MM.1S (cell line): ENCODE measurements around the gene CCDC178.

Source experiments
- DNase-seq: peaks from one replicate; pipeline ENCODE4 v3.0.0-alpha.2; 2015
- H2AFZ ChIP-seq: fragments of 300-600 bp; sonication (generic); 2 replicates; pipeline ENCODE4 v1.6.0; 2016; ENCODE audit warnings: antibody characterized with exemption, low read length
- H3F3A ChIP-seq: fragments of 300-600 bp; sonication (generic); 2 replicates; pipeline ENCODE4 v1.6.1; 2016; ENCODE audit warnings: mild to moderate bottlenecking, antibody characterized with exemption, low read length, moderate library complexity, mixed read lengths; ENCODE audit not compliant: insufficient read depth
- H3K27ac ChIP-seq: fragments of 300-600 bp; sonication (generic); 2 replicates; pipeline ENCODE4 v1.5.1; 2016; ENCODE audit warnings: mild to moderate bottlenecking, low read length
- H3K27me3 ChIP-seq: fragments of 300-600 bp; sonication (generic); replicated peaks from 2 replicates; pipeline ENCODE4 v1.6.0; 2016; ENCODE audit warnings: low read length; ENCODE audit not compliant: insufficient read depth
- H3K36me3 ChIP-seq: fragments of 300-600 bp; sonication (generic); replicated peaks from 2 replicates; pipeline ENCODE4 v1.6.1; 2016; ENCODE audit warnings: mild to moderate bottlenecking, low read length, mixed read lengths; ENCODE audit not compliant: insufficient read depth
- H3K4me1 ChIP-seq: fragments of 300-600 bp; sonication (generic); 2 replicates; pipeline ENCODE4 v1.6.1; 2016; ENCODE audit warnings: low read length, mixed read lengths
- H3K4me2 ChIP-seq: fragments of 300-600 bp; sonication (generic); 2 replicates; pipeline ENCODE4 v1.6.0; 2016; ENCODE audit warnings: low read depth, low read length
- H3K4me3 ChIP-seq: fragments of 300-600 bp; sonication (generic); 2 replicates; pipeline ENCODE4 v1.5.1; 2016; ENCODE audit warnings: low read length, mixed read lengths
- H3K79me2 ChIP-seq: fragments of 300-600 bp; sonication (generic); 2 replicates; pipeline ENCODE4 v1.6.1; 2016; ENCODE audit warnings: mixed run types, low read length, mixed read lengths
- H3K9ac ChIP-seq: fragments of 300-600 bp; sonication (generic); 2 replicates; pipeline ENCODE4 v1.6.1; 2016; ENCODE audit warnings: low read length, mixed read lengths
- H3K9me2 ChIP-seq: fragments of 300-600 bp; sonication (generic); replicated peaks from 2 replicates; pipeline ENCODE4 v1.6.1; 2016; ENCODE audit warnings: mild to moderate bottlenecking, low read length, mixed read lengths; ENCODE audit not compliant: insufficient read depth
- H3K9me3 ChIP-seq: fragments of 300-600 bp; sonication (generic); replicated peaks from 2 replicates; pipeline ENCODE4 v1.6.1; 2016; ENCODE audit warnings: mild to moderate bottlenecking, low read length, mixed read lengths; ENCODE audit not compliant: insufficient read depth
- H4K20me1 ChIP-seq: fragments of 300-600 bp; sonication (generic); 2 replicates; pipeline ENCODE4 v1.6.1; 2016; ENCODE audit warnings: mild to moderate bottlenecking, low read length, moderate library complexity, mixed read lengths; ENCODE audit not compliant: insufficient read depth
- EZH2 ChIP-seq: fragments of 300-600 bp; sonication (generic); optimal IDR thresholded peaks from 2 replicates; pipeline ENCODE3; 2017; ENCODE audit warnings: low read depth, mild to moderate bottlenecking, antibody characterized with exemption, low read length, mixed read lengths
- EZH2phosphoT487 ChIP-seq: fragments of 300-600 bp; sonication (generic); IDR thresholded peaks from 2 replicates; pipeline ENCODE4 v1.6.1; 2018; ENCODE audit warnings: antibody characterized with exemption, low read length
- TF ChIP-seq, protein P1 (sequence below): fragments of 300-600 bp; sonication (generic); IDR thresholded peaks from 2 replicates; pipeline ENCODE4 v1.5.1; 2016; ENCODE audit warnings: antibody characterized with exemption, low read length, mixed read lengths

The CCDC178 gene

DNA sequence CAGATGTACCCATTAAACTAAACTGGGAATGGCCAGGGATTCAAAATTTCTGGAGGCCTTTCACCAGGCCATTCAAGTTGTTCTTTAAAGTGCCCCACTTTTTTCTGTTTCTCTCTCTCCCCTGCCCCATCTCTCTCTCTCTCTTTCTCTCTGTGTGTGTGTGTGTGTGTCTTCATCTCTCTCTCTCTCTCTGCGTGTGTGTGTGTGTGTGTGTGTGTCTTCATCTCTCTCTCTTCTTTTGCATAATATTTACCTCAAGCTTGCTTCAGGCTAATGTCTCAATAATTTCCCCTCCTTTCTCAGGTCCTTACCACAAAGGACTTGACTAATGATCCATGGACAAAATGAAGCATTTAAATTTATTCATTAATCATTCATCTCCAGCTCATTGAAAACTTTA lies 503.5 kb downstream of the CCDC178 start:
- Histone ChIP-seq H3K27ac (no peak overlapping the region), H3K27me3 (no peaks in the 10 kb centered on the region), H3K9me3 (no peaks in the 10 kb centered on the region), H3K4me2 (no peak overlapping the region), H3K36me3 (no peaks in the 10 kb centered on the region), H4K20me1 (no peaks in the 10 kb centered on the region), H3K4me3 (no peak overlapping the region), H3K9me2 (no peaks in the 10 kb centered on the region), H2AFZ (no peak overlapping the region), H3K9ac (no peak overlapping the region), H3K4me1 (no peaks in the 10 kb centered on the region), H3F3A (no peaks in the 10 kb centered on the region), H3K79me2 (no peaks in the 10 kb centered on the region)
- no peak for DNase-seq
- TF ChIP-seq EZH2phosphoT487 (no peak), EZH2 (no peak)
- TF ChIP-seq, protein P1, sequence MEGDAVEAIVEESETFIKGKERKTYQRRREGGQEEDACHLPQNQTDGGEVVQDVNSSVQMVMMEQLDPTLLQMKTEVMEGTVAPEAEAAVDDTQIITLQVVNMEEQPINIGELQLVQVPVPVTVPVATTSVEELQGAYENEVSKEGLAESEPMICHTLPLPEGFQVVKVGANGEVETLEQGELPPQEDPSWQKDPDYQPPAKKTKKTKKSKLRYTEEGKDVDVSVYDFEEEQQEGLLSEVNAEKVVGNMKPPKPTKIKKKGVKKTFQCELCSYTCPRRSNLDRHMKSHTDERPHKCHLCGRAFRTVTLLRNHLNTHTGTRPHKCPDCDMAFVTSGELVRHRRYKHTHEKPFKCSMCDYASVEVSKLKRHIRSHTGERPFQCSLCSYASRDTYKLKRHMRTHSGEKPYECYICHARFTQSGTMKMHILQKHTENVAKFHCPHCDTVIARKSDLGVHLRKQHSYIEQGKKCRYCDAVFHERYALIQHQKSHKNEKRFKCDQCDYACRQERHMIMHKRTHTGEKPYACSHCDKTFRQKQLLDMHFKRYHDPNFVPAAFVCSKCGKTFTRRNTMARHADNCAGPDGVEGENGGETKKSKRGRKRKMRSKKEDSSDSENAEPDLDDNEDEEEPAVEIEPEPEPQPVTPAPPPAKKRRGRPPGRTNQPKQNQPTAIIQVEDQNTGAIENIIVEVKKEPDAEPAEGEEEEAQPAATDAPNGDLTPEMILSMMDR, result no peak

DNA sequence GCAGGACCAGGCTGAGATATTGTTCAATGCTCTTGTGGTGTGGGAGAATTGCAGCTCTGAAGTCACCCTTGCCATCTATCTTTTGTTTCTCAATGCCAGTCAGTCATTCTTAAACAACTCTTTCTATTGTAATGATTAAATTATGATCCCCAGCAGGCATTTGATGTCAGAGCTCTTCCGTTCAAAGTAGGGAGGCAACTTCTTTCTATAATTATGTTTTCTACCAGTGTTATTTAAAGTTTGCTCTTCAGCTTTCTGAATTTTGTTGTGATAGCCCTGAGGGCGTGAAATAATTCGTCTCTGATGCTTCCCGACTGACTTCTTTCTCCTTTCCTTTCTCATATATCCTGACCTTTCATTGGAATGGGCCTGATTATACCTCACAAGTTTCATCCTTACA lies 506.3 kb downstream of the CCDC178 start:
- no peaks in the 10 kb centered on the region for H3K4me1 ChIP-seq
- no peaks in the 10 kb centered on the region for H3K36me3 ChIP-seq
- no peak overlapping the region for H3K9ac ChIP-seq
- no peaks in the 10 kb centered on the region for H3F3A ChIP-seq
- no peak for DNase-seq
- no peaks in the 10 kb centered on the region for H3K9me3 ChIP-seq
- no peaks in the 10 kb centered on the region for H4K20me1 ChIP-seq
- H3K79me2 ChIP-seq, result no peaks in the 10 kb centered on the region
- no peak overlapping the region for H3K4me3 ChIP-seq
- TF ChIP-seq EZH2phosphoT487 (no peak), EZH2 (no peak)
- TF ChIP-seq, protein P1, result no peak
- no peak overlapping the region for H3K27ac ChIP-seq
- H3K9me2 ChIP-seq, result no peaks in the 10 kb centered on the region
- no peaks in the 10 kb centered on the region for H3K27me3 ChIP-seq
- no peak overlapping the region for H3K4me2 ChIP-seq
- no peak overlapping the region for H2AFZ ChIP-seq

DNA sequence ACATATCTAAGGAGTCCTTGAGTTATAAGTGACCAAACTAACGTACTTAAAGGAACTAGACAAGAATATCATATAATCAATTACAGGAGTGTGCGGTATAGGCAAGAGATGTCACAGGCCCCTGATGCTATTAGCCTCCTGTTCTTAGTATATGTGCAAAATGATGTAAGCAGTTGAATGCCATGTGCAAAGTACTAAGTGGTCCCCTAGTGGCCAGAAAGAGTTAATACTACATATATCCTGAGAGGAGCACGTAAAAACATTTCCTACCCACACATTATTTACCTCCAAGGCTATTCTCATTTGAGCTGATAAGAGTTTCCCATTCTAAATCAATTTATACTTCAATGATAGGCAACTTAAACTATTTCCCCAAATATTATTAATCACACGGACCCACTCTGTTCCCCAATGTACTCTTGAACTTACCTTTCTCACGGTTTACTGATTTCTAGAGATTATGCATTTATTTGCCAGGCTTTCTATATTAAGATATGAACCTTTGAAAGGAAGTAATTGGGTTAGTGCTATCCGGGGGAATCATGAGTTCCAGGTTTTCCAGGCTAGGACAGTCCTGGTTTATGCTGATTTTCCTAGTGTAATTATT lies 509.7 kb downstream of the CCDC178 start:
- Histone ChIP-seq H3K36me3 (no peaks in the 10 kb centered on the region), H3K4me1 (no peaks in the 10 kb centered on the region), H3K79me2 (no peaks in the 10 kb centered on the region), H3K9me3 (no peaks in the 10 kb centered on the region), H4K20me1 (no peaks in the 10 kb centered on the region), H3K9me2 (no peaks in the 10 kb centered on the region), H2AFZ (no peak overlapping the region), H3K9ac (no peak overlapping the region), H3K27me3 (no peaks in the 10 kb centered on the region), H3K27ac (no peak overlapping the region), H3F3A (no peaks in the 10 kb centered on the region), H3K4me3 (no peak overlapping the region), H3K4me2 (no peak overlapping the region)
- DNase-seq, result peak; percentile 59
- TF ChIP-seq EZH2phosphoT487 (no peak), EZH2 (no peak)
- TF ChIP-seq, protein P1, result peak; percentile 67
